HG03342 (cell line): ENCODE results near the gene GPR18.
"Not testable (repeated sequence)": the region's sequence is repeated elsewhere in the genome, so short reads cannot be mapped to it uniquely, and the experiment has no call there.

Source experiments
- ATAC-seq: cut with Tn5 transposase; IDR thresholded peaks from one replicate; pipeline ENCODE4 v1.9.1; 2021; ENCODE audit warnings: mild to moderate bottlenecking, moderate library complexity; ENCODE audit not compliant: unreplicated experiment

The GPR18 gene

GRCh38 chr13:99211421-99212035 lies 46.7 kb downstream of the GPR18 start:
- no peak for ATAC-seq

- not testable (repeated sequence) for ATAC-seq
Measured at GRCh38 chr13:99210627-99211026, 47.6 kb downstream of the GPR18 start.

- ATAC-seq, result no peak
Measured at GRCh38 chr13:99208845-99209527, 49.2 kb downstream of the GPR18 start.

GRCh38 chr13:99208185-99208584 lies 50.0 kb downstream of the GPR18 start:
- ATAC-seq, result no peak

- ATAC-seq, result no peak
Measured at GRCh38 chr13:99207511-99207910, 50.7 kb downstream of the GPR18 start.

GRCh38 chr13:99206873-99207272 lies 51.3 kb downstream of the GPR18 start:
- ATAC-seq, result no peak

GRCh38 chr13:99206226-99206625 lies 52.0 kb downstream of the GPR18 start:
- no peak for ATAC-seq

GRCh38 chr13:99205621-99206220 lies 52.5 kb downstream of the GPR18 start:
- ATAC-seq, result no peak
